Pulmonary artery endothelial cell (primary cell): ENCODE measurements around the gene SPEM1. TPM values are rescaled to one million over a fixed set of nuclear protein-coding genes. Genes with fewer than 3 reads are reported as not detected.
"Not testable (repeated sequence)": the region's sequence is repeated elsewhere in the genome, so short reads cannot be mapped to it uniquely, and the experiment has no call there.

Experiments
- DNase-seq: peaks from one replicate; pipeline ENCODE4 v3.0.0-alpha.2; 2011; ENCODE audit warnings: low read depth, low spot score
- total RNA-seq: library from RNA; depleted of rRNA; stranded (reverse); fragments of >200 nt; gene quantifications from 2 replicates; pipeline ENCODE4 v1.2.3, GENCODE V29; 2014

SPEM1 gene
- total RNA-seq, 1 donor from 2014 or later, result not detected

GRCh38 chr17:7468804-7469389 lies 48.8 kb downstream of the SPEM1 start:
- DNase-seq, result no peak

DNA sequence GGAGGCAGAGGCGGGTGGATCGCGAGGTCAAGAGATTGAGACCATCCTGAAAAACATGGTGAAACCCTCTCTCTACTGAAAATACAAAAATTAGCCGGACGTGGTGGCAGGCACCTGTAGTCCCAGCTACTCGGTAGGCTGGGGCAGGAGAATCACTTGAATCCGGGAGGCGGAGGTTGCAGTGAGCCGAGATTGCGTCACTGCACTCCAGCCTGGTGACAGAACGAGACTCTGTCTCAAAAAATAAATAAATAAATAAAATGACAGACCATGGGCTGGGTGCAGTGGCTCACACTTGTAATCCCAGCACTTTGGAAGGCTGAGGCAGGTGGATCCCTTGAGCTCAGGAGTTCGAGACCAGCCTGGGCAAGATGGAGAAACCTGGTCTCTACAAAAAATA lies 49.7 kb downstream of the SPEM1 start:
- not testable (repeated sequence) for DNase-seq

DNA sequence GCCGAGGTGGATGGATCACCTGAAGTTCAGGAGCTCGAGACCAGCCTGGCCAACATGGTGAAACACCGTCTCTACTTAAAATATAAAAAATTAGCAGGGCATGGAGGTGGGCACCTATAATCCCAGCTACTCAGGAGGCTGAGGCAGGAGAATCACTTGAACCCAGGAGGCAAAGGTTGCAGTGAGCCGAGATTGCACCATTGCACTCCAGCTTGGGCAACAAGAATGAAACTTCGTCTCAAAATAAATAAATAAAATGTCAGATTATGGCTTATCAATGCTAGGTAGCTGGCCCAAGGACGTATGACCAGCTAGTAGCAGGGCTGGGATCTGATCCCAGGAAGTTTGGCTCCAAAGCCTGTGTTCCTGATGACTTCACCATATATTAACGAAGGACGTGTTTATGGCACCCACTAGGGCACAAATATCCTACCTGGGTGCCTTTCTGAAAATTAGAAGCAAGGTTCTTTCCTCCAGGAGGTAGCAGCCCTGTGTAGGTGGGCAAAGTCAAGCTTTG lies 50.4 kb downstream of the SPEM1 start:
- not testable (repeated sequence) for DNase-seq

Other genes with a start within 250 kb of the SPEM1 start
- 10.6 and 16.4 TPM in 2 replicates for gene ASGR1, start 241.0 kb upstream of the SPEM1 start, total RNA-seq
- 11.3 and 12.5 TPM in 2 replicates for gene DLG4, start 200.5 kb upstream of the SPEM1 start, total RNA-seq
- 184 and 219 TPM in 2 replicates for gene ACADVL, start 200.4 kb upstream of the SPEM1 start, total RNA-seq
- gene DVL2, start 185.8 kb upstream of the SPEM1 start, total RNA-seq, result 35.2 and 40.4 TPM in 2 replicates
- gene PHF23, start 180.9 kb upstream of the SPEM1 start, total RNA-seq, result 47.1 and 49.1 TPM in 2 replicates
- gene GABARAP, start 177.9 kb upstream of the SPEM1 start, total RNA-seq, result 101 and 120 TPM in 2 replicates
- gene CTDNEP1, start 168.6 kb upstream of the SPEM1 start, total RNA-seq, result 28.8 and 30.7 TPM in 2 replicates
- 38.2 and 42.3 TPM in 2 replicates for gene ELP5, start 168.1 kb upstream of the SPEM1 start, total RNA-seq
- gene CLDN7, start 157.8 kb upstream of the SPEM1 start, total RNA-seq, result 20.7 and 26.8 TPM in 2 replicates
- 0.07 and 0.11 TPM in 2 replicates for gene SLC2A4, start 138.6 kb upstream of the SPEM1 start, total RNA-seq
- gene YBX2, start 125.7 kb upstream of the SPEM1 start, total RNA-seq, result 0.07 and 0.32 TPM in 2 replicates
- 799 and 805 TPM in 2 replicates for gene EIF5A, start 112.7 kb upstream of the SPEM1 start, total RNA-seq
- gene GPS2, start 105.0 kb upstream of the SPEM1 start, total RNA-seq, result 24.8 and 41.6 TPM in 2 replicates
- 14.4 and 28.3 TPM in 2 replicates for gene NEURL4, start 91.0 kb upstream of the SPEM1 start, total RNA-seq
- gene ACAP1, start 83.8 kb upstream of the SPEM1 start, total RNA-seq, result 0.53 TPM in 1 of 2 replicates, not detected in the other
- 2.5 and 4.0 TPM in 2 replicates for gene KCTD11, start 68.2 kb upstream of the SPEM1 start, total RNA-seq
- not detected in 2 replicates for gene TMEM95, start 65.2 kb upstream of the SPEM1 start, total RNA-seq
- gene TNK1, start 39.2 kb upstream of the SPEM1 start, total RNA-seq, result 0.26 and 0.60 TPM in 2 replicates
- gene PLSCR3, start 25.8 kb upstream of the SPEM1 start, total RNA-seq, result 17.5 and 18.7 TPM in 2 replicates
- 56.9 and 189 TPM in 2 replicates for gene TMEM256, start 16.2 kb upstream of the SPEM1 start, total RNA-seq
- 1.7 and 2.6 TPM in 2 replicates for gene NLGN2, start 12.5 kb upstream of the SPEM1 start, total RNA-seq
- not detected in 2 replicates for gene SPEM2, start 5.3 kb downstream of the SPEM1 start, total RNA-seq
- not detected in 2 replicates for gene SPEM3, start 8.5 kb downstream of the SPEM1 start, total RNA-seq
- 5.2 and 7.3 TPM in 2 replicates for gene TMEM102, start 15.1 kb downstream of the SPEM1 start, total RNA-seq
- gene FGF11, start 19.2 kb downstream of the SPEM1 start, total RNA-seq, result 0.42 and 0.73 TPM in 2 replicates
- 7.1 and 7.5 TPM in 2 replicates for gene CHRNB1, start 24.7 kb downstream of the SPEM1 start, total RNA-seq
- gene ZBTB4, start 59.3 kb downstream of the SPEM1 start, total RNA-seq, result 10.8 and 11.2 TPM in 2 replicates
- not detected in 2 replicates for gene SLC35G6, start 61.1 kb downstream of the SPEM1 start, total RNA-seq
- gene POLR2A, start 64.0 kb downstream of the SPEM1 start, total RNA-seq, result 65.3 and 93.4 TPM in 2 replicates
- 6.1 and 8.2 TPM in 2 replicates for gene TNFSF12, start 128.7 kb downstream of the SPEM1 start, total RNA-seq
- gene TNFSF13, start 138.4 kb downstream of the SPEM1 start, total RNA-seq, result 1.1 and 1.3 TPM in 2 replicates
- 95.6 and 108 TPM in 2 replicates for gene SENP3, start 141.6 kb downstream of the SPEM1 start, total RNA-seq
- gene CD68, start 159.3 kb downstream of the SPEM1 start, total RNA-seq, result 2.0 and 3.6 TPM in 2 replicates
- 72.5 and 100 TPM in 2 replicates for gene MPDU1, start 163.5 kb downstream of the SPEM1 start, total RNA-seq
- 0.07 TPM in 1 of 2 replicates, not detected in the other for gene SOX15, start 169.8 kb downstream of the SPEM1 start, total RNA-seq
- gene FXR2, start 194.6 kb downstream of the SPEM1 start, total RNA-seq, result 44.4 and 46.0 TPM in 2 replicates
- gene SAT2, start 207.5 kb downstream of the SPEM1 start, total RNA-seq, result 21.2 and 25.1 TPM in 2 replicates
- 0.13 TPM in 1 of 2 replicates, not detected in the other for gene SHBG, start 209.8 kb downstream of the SPEM1 start, total RNA-seq
- gene ATP1B2, start 230.6 kb downstream of the SPEM1 start, total RNA-seq, result not detected in 2 replicates